Activated CD8-positive, alpha-beta T cell treated with anti-CD3 and anti-CD28 coated beads for 36 hours (primary cell): Measurements from ENCODE around the gene CLDN4. TPM values are rescaled to one million over a fixed set of nuclear protein-coding genes. Genes with fewer than 3 reads are reported as not detected.
"Not testable (repeated sequence)": the region's sequence is repeated elsewhere in the genome, so short reads cannot be mapped to it uniquely, and the experiment has no call there.

Experiments used
- ATAC-seq: fragments of 200-7000 bp; cut with Tn5 transposase; one replicate; pipeline ENCODE4 v1.10.0; 2021; ENCODE audit warnings: mild to moderate bottlenecking, moderate library complexity
- CTCF ChIA-PET: fragments of 350-600 bp; sonication (Branson Sonifier 250); formaldehyde crosslinking; loops from one replicate; lab custom pipeline; 2021; ENCODE audit warnings: antibody characterized with exemption; lab: Charles Lee
- POLR2A ChIA-PET: fragments of 350-600 bp; sonication (Branson Sonifier 250); formaldehyde crosslinking; loops from one replicate; lab custom pipeline; 2021; ENCODE audit warnings: antibody characterized with exemption; lab: Charles Lee
- DNase-seq: peaks from one replicate; pipeline ENCODE4 v3.0.0-alpha.2; 2020
- H3K27ac Mint-ChIP-seq: one replicate; pipeline ENCODE4 v1.8.0; 2021; ENCODE audit warnings: mild to moderate bottlenecking, mixed read lengths
- H3K27me3 Mint-ChIP-seq: one replicate; pipeline ENCODE4 v1.8.0; 2021; ENCODE audit warnings: mixed read lengths
- H3K36me3 Mint-ChIP-seq: one replicate; pipeline ENCODE4 v1.8.0; 2021; ENCODE audit warnings: low read depth, mixed read lengths
- H3K4me1 Mint-ChIP-seq: one replicate; pipeline ENCODE4 v1.8.0; 2021; ENCODE audit warnings: low read depth, mixed read lengths
- H3K4me3 Mint-ChIP-seq: one replicate; pipeline ENCODE4 v1.8.0; 2021; ENCODE audit warnings: mild to moderate bottlenecking, moderate library complexity, mixed read lengths
- H3K9me3 Mint-ChIP-seq: one replicate; pipeline ENCODE4 v1.8.0; 2021; ENCODE audit warnings: mixed read lengths
- intact Hi-C: fragments of 100-400 bp; cut with micrococcal nuclease; formaldehyde crosslinking; loops from one replicate; pipeline ENCODE4 v1.10.0; 2022
- total RNA-seq, 2 experiments: library from RNA; stranded (reverse); gene quantifications; one replicate each; pipeline ENCODE4 v1.2.3, GENCODE V29; 2021
- TF ChIP-seq, protein P1 (sequence below): fragments of 200-600 bp; IDR thresholded peaks from one replicate; pipeline ENCODE4 v1.8.0; 2022; ENCODE audit warnings: antibody characterized with exemption, mild to moderate bottlenecking

Gene CLDN4
- total RNA-seq, 2 experiments from 2014 or later = 0.20 to 0.72 TPM

DNA sequence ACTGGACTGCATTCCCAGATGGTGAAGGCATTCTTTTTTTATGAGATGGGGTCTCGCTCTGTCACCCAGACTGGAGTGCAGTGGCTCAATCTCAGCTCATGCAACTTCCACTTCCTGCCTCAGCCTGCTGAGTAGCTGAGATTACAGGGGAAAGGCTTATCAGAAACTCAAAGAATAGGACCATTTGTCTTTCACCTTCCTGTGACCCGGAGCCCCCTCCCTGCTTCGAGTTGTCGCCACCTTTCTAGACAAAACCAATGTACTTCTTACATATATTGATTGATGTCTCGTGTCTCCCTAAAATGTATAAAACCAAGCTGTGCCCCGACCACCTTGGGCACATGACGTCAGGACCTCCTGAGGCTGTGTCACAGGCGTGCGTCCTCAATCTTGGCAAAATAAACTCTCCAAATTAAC is 13.3 kb downstream of the CLDN4 start:
- no peaks in the 10 kb centered on the region for H3K36me3 Mint-ChIP-seq
- TF ChIP-seq, protein P1, sequence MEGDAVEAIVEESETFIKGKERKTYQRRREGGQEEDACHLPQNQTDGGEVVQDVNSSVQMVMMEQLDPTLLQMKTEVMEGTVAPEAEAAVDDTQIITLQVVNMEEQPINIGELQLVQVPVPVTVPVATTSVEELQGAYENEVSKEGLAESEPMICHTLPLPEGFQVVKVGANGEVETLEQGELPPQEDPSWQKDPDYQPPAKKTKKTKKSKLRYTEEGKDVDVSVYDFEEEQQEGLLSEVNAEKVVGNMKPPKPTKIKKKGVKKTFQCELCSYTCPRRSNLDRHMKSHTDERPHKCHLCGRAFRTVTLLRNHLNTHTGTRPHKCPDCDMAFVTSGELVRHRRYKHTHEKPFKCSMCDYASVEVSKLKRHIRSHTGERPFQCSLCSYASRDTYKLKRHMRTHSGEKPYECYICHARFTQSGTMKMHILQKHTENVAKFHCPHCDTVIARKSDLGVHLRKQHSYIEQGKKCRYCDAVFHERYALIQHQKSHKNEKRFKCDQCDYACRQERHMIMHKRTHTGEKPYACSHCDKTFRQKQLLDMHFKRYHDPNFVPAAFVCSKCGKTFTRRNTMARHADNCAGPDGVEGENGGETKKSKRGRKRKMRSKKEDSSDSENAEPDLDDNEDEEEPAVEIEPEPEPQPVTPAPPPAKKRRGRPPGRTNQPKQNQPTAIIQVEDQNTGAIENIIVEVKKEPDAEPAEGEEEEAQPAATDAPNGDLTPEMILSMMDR = no peak
- peaks cover 11% of the 10 kb centered on the region for H3K4me1 Mint-ChIP-seq
- no peak for DNase-seq
- intact Hi-C loops = no loop called here
- ChIA-PET CTCF (interaction anchor here (1.5 to 4.5 kb wide), 3 partner anchors 11 to 183 kb away, joined by 3 to 27 read pairs (median 6); no protein-coding TSS in a partner anchor), POLR2A (interaction anchor here (0.6 kb wide), 2 partner anchors 33 to 268 kb away, joined by 3 read pairs; no protein-coding TSS in a partner anchor)
- H3K4me3 Mint-ChIP-seq = no peak overlapping the region
- no peaks in the 10 kb centered on the region for H3K9me3 Mint-ChIP-seq
- no peak overlapping the region for H3K27ac Mint-ChIP-seq
- H3K27me3 Mint-ChIP-seq = peaks cover 2% of the 10 kb centered on the region
- ATAC-seq = no peak

DNA sequence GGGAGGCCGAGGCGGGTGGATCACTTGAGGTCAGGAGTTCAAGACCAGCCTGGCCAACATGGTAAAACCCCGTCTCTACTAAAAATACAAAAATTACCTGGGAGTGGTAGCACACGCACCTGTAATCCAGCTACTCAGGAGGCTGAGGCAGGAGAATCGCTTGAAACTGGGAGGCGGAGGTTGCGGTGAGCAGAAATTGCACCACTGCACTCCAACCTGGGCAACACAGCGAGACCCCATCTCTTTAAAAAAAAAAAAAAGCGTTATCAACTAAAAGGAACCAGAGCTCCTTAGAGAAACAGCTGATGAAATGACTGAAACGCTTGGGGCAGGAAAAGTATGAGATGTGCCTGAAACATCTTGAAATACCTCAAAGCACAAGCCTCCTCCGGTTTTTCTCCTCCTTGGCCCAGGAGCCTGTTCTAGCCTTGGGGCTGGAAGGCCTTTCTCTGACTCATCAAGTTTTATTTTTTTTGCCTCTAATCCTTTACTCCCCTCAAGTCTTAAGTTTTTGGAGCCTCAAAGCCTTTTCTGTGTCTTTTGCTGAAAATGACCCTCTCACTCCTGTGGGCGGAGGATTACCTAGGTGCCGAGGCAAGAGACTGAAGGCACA is 14.2 kb downstream of the CLDN4 start:
- no peaks in the 10 kb centered on the region for H3K36me3 Mint-ChIP-seq
- TF ChIP-seq, protein P1 = no peak
- ChIA-PET CTCF (interaction anchor here (4.5 kb wide), 1 partner anchor 10 kb away, joined by 27 read pairs; no protein-coding TSS in a partner anchor), POLR2A (no interaction called here)
- DNase-seq (no peak), ATAC-seq (no peak)
- no peak overlapping the region for H3K4me3 Mint-ChIP-seq
- H3K4me1 Mint-ChIP-seq = peaks cover 15% of the 10 kb centered on the region
- intact Hi-C loops = no loop called here
- peaks cover 4% of the 10 kb centered on the region for H3K27me3 Mint-ChIP-seq
- H3K27ac Mint-ChIP-seq = no peak overlapping the region
- no peaks in the 10 kb centered on the region for H3K9me3 Mint-ChIP-seq

DNA sequence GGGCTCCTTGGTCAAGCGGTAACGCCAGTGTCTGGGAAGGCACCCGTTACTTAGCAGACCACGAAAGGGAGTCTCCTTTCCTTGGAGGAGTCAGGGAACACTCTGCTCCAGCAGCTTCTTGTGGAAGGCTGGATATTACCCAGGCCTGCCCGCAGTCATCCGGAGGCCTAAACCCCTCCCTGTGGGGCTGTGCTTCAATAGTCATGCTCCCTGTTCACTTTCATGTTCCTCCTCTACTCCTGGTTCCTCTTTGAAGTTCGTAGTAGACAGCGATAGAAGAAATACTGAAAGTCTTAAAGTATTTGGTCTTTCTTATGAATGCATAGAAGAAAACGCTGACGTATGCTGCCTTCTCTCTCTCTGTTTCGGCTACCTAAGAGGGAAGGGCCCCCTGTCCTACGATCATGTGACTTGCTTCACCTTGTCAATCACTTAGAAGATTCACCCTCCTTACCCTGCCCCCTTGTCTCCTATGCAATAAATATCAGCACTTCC is 15.0 kb downstream of the CLDN4 start:
- CTCF ChIA-PET, H3K36me3 Mint-ChIP-seq, intact Hi-C loops, DNase-seq, H3K9me3 Mint-ChIP-seq, H3K4me3 Mint-ChIP-seq, POLR2A ChIA-PET, H3K27me3 Mint-ChIP-seq, H3K27ac Mint-ChIP-seq, ATAC-seq: not testable (repeated sequence)
- H3K4me1 Mint-ChIP-seq = peaks cover 15% of the 10 kb centered on the region

DNA sequence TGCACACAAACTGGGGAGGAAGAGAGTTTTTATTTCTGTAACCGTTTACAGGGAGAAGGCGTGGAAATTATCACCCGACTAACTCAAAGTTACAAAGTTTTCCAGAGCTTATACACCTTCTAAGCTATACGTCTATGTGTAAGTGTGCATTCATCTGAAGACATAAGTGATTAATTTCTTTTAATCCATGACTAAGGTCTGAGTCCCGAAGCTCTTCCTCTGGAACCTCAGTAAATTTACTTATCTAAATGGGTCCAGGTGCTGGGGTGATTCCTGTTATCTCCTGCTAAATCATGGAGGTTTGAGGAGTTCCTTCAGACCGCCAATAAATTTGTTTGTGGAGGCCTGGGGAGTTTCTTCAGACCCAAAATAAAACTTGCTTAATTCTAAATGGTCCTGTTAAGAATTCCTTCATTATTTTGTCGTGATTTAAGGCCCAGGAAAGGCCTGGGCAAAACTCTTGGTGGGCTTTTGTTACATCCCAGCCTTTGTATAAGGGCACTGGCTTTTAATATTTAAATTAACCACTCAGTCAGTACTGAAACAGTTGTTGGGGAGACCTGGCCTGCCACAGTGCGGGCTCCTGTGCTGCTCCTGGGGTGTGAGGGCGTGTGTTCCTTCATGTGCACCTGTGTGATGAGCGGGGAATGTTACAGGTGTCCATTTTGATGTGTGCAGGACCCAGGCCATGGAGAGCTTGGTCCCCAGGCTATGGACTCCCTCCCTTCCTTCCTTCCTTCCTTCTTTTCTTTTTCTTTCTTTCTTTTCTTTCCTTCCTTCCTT is 17.3 kb downstream of the CLDN4 start:
- ChIA-PET CTCF (interaction anchor here (1.0 to 1.9 kb wide), 2 partner anchors 8 to 114 kb away, joined by 5 to 7 read pairs; no protein-coding TSS in a partner anchor), POLR2A (no interaction called here)
- Mint-ChIP-seq H3K27me3 (peaks cover 4% of the 10 kb centered on the region), H3K9me3 (no peaks in the 10 kb centered on the region), H3K27ac (no peak overlapping the region), H3K4me3 (no peak overlapping the region), H3K36me3 (no peaks in the 10 kb centered on the region), H3K4me1 (peaks cover 22% of the 10 kb centered on the region)
- ATAC-seq = no peak
- DNase-seq = no peak
- intact Hi-C loops = no loop called here
- TF ChIP-seq, protein P1 = no peak

DNA sequence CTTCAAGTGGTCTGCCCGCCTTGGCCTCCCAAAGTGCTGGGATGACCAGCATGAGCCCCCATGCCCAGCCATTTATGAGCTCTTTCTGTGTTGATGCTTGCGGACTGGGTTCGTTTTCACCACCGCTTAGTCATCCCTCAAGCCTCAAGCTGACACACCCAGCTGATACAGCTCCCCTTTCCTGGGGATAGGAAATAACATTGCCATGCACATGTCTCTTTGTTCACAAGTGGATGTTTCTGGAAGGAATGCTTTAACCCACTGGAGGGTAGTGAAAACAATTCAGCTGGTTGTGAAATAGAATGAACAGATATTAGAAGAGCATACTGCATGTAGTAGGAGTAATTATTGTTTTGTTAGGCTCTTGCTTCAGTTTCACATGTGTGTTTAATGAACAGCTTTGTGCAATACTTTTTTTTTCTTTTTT is 20.0 kb downstream of the CLDN4 start:
- no peaks in the 10 kb centered on the region for H3K36me3 Mint-ChIP-seq
- TF ChIP-seq, protein P1 = no peak
- no peak for DNase-seq
- H3K9me3 Mint-ChIP-seq = no peaks in the 10 kb centered on the region
- no peak for ATAC-seq
- intact Hi-C loops = loop anchor here (2.0 kb wide), 1 partner anchor 40 kb away; no protein-coding TSS in a partner anchor
- no peak overlapping the region for H3K4me3 Mint-ChIP-seq
- H3K27ac Mint-ChIP-seq = no peak overlapping the region
- peaks cover 21% of the 10 kb centered on the region for H3K4me1 Mint-ChIP-seq
- CTCF ChIA-PET = interaction anchor here (0.9 to 2.2 kb wide), 4 partner anchors 8 to 116 kb away, joined by 4 to 6 read pairs (median 4); partner anchors contain the start of gene METTL27
- POLR2A ChIA-PET = interaction anchor here (0.6 to 0.9 kb wide), 2 partner anchors 24 to 201 kb away, joined by 3 read pairs; no protein-coding TSS in a partner anchor
- H3K27me3 Mint-ChIP-seq = peaks cover 8% of the 10 kb centered on the region
